HL-60 (cell line): ENCODE results near the gene TMPRSS9.

Experiments used
- CTCF ChIP-seq: IDR thresholded peaks from one replicate; pipeline ENCODE4 v1.5.1; 2011; ENCODE audit warnings: low read length, control low read depth, inconsistent platforms; ENCODE audit not compliant: insufficient read depth
- GABPA ChIP-seq: IDR thresholded peaks from 2 replicates; pipeline ENCODE4 v1.6.1; 2012; ENCODE audit warnings: low read depth
- POLR2AphosphoS5 ChIP-seq: IDR thresholded peaks from 2 replicates; pipeline ENCODE4 v1.6.1; 2012; ENCODE audit warnings: low read depth

DNA sequence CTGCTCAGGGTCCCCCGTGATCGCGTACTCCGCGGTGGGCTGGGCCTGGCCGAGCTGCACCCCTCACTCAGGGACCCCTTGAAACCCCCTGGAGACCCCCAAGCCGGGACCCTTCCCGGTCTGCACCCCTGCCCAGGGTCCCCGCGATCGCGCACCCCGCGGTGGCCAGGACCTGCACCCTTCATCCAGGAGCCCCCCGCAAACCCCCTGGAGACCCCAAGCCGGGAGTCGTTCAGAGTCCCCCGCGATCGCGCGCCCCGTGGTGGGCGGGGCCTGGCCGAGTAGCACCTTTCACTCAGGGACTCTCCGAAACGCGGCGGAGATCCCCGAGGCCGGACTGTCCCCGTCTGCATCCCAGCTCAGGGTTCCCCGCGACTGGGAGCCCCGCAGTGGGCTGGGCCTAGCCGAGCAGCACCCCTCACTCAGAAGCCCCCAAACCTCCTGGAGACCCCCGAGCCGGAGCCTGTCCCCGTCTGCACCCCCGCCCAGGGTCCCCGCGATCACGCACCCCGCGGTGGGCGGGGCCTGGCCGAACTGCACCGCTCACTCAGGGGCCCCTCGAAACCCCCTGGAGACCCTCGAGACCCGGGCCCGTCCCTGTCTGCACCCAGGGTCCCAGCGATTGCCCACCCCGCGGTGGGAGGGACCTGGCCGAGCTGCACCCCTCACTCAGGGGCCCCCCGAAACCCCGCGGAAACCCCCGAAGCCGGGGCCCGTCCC lies 95.9 kb downstream of the TMPRSS9 start:
- no peak for TF ChIP-seq CTCF
- TF ChIP-seq POLR2AphosphoS5: no peak
- TF ChIP-seq GABPA: no peak
